ENCODE measurements around the gene KRT81. TPM values are rescaled to one million over a fixed set of nuclear protein-coding genes. Genes with fewer than 3 reads are reported as not detected.

The KRT81 gene
- total RNA-seq, 1 experiment from 2014 or later: 0.90 TPM

DNA sequence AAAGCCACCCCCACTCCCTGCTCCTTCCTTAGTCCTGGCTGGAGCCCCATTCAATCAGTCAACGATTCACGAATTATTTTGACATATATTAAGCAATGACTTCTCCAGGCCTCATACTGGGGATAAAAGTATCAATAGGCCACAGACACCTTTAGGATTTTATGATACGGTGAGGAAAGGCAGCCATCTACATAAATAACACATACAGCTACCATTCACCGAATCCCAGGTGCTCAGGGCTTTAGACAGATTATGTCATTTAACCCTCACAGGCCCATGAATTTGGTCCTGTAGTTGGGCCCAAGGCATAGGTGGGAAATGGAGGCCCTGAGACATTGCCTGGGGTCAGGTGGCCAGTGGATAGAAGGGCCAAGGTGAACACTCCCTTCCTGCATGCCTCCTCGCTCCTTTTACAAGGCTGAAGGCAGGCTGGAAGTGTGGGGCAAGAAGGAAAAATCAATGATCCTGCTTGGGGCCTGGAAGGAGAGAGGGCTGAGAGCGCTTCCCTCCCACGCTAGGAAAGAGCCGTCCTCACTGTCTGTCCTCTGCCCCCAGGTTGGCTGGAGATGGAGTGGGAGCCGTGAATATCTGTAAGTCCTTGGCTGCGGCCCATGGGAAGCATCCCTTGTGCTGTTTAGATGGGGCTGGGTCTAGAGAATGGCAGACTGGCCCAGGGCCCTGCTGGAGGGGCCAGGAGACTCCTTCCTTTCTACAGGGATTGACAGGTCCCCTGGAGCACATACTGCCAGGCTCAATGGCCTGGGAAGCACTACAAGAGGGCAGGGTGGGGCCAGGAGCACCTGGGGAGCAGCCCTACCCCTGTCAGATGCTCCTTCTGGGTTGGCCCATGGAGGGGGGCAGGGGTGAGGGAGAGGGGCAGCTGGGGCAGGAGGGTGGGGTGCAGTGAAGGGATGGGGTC is 43.5 kb downstream of the KRT81 start:
- DNase-seq (ENCODE audit: low read depth, low spot score) (no peak), ATAC-seq (no peak)
- in situ Hi-C loops (cut with HindIII; ENCODE audit: low pct_unique_long_range_greater_than_20kb, low sequenced_read_pairs) (no loop called here), intact Hi-C loops (cut with micrococcal nuclease; ENCODE audit: unreplicated experiment) (no loop called here)
- TF ChIP-seq SIN3A (IDR thresholded peaks at IDR 0.05; ENCODE audit: borderline replicate concordance, insufficient read depth, low read depth, low read length): no peak
- no peak for TF ChIP-seq TCF7L2 (IDR thresholded peaks at IDR 0.05; ENCODE audit: low read depth, low read length)
- TF ChIP-seq, protein P1, sequence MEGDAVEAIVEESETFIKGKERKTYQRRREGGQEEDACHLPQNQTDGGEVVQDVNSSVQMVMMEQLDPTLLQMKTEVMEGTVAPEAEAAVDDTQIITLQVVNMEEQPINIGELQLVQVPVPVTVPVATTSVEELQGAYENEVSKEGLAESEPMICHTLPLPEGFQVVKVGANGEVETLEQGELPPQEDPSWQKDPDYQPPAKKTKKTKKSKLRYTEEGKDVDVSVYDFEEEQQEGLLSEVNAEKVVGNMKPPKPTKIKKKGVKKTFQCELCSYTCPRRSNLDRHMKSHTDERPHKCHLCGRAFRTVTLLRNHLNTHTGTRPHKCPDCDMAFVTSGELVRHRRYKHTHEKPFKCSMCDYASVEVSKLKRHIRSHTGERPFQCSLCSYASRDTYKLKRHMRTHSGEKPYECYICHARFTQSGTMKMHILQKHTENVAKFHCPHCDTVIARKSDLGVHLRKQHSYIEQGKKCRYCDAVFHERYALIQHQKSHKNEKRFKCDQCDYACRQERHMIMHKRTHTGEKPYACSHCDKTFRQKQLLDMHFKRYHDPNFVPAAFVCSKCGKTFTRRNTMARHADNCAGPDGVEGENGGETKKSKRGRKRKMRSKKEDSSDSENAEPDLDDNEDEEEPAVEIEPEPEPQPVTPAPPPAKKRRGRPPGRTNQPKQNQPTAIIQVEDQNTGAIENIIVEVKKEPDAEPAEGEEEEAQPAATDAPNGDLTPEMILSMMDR (IDR thresholded peaks at IDR 0.05): no peak
- no peak for TF ChIP-seq POLR2AphosphoS5 (IDR thresholded peaks at IDR 0.05; ENCODE audit: low read depth, low read length)
- TF ChIP-seq, protein P2, sequence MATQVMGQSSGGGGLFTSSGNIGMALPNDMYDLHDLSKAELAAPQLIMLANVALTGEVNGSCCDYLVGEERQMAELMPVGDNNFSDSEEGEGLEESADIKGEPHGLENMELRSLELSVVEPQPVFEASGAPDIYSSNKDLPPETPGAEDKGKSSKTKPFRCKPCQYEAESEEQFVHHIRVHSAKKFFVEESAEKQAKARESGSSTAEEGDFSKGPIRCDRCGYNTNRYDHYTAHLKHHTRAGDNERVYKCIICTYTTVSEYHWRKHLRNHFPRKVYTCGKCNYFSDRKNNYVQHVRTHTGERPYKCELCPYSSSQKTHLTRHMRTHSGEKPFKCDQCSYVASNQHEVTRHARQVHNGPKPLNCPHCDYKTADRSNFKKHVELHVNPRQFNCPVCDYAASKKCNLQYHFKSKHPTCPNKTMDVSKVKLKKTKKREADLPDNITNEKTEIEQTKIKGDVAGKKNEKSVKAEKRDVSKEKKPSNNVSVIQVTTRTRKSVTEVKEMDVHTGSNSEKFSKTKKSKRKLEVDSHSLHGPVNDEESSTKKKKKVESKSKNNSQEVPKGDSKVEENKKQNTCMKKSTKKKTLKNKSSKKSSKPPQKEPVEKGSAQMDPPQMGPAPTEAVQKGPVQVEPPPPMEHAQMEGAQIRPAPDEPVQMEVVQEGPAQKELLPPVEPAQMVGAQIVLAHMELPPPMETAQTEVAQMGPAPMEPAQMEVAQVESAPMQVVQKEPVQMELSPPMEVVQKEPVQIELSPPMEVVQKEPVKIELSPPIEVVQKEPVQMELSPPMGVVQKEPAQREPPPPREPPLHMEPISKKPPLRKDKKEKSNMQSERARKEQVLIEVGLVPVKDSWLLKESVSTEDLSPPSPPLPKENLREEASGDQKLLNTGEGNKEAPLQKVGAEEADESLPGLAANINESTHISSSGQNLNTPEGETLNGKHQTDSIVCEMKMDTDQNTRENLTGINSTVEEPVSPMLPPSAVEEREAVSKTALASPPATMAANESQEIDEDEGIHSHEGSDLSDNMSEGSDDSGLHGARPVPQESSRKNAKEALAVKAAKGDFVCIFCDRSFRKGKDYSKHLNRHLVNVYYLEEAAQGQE (IDR thresholded peaks at IDR 0.05; ENCODE audit: insufficient read depth in 1 of 2, low read depth in 2 of 2, low read length in 1 of 2): no peak
- Histone ChIP-seq H3K27me3 (ENCODE audit: control insufficient read depth, insufficient read depth, low read length) (no peaks in the 10 kb centered on the region), H3K4me1 (ENCODE audit: control insufficient read depth, insufficient read depth, low read length) (peaks cover 69% of the 10 kb centered on the region), H3K27ac (ENCODE audit: low read length) (peak overlapping the region; percentile 78), H3K36me3 (ENCODE audit: control insufficient read depth, insufficient read depth, low read length) (no peaks in the 10 kb centered on the region), H3K9me3 (ENCODE audit: control insufficient read depth, insufficient read depth, low read depth, low read length) (no peaks in the 10 kb centered on the region), H3K4me3 (ENCODE audit: low read depth in 2 of 2, low read length in 2 of 2) (peak overlapping the region in 1 of 2 experiments; percentile 10; a peak in 1 of 4 replicates)
- ChIA-PET CTCF (interaction anchor here (0.6 kb wide), 1 partner anchor 44 kb away, joined by 4 read pairs; no protein-coding TSS in a partner anchor), POLR2A (interaction anchor here (0.6 kb wide), 1 partner anchor 210 kb away, joined by 3 read pairs; no protein-coding TSS in a partner anchor)
- no TSS peak for BruUV-seq (replicated peaks)

DNA sequence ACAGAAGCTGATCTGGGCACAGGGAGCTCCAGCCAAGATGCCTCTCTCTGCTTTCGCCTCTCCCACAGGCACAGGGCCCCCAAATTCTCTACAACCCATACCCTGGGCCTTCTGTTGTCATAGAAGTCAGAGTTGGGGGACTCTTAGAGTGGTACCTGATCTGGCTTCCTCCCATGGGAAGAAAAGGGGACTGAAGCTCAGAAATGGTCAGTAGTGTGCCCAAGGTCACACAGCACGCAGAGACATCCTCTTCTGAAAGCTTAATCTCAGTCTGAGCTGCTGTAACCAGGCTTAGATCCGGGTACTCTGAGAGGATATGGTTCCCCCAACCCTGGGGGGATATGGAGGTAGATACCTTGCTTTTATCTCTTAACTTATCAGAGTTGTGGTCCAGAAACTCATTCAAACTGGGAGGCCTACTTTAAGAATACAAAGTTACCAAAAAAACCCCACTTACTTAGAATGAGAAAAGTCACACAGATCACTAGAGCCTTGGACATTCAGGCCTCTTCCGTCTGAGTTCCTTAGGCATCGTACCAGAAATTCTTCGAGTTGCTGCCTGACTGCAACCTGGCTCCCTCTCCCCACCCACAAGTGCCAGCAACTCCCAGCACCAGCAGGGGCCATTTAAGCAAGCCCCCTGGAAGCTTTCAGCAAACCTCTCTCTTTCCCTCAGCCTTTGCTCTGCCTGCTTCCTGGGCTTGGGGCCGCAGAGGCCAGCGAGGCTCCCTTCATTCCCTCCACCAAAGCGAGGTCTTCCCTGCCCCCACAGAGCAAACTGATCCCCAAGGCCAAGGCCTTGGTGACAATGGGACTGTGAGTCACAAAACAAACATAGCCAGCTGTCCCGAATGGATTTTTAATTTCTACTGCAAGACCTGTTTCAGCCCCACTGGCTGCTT is 44.4 kb downstream of the KRT81 start:
- peak; percentile 44; the same call in 1 of the 2 replicates for TF ChIP-seq POLR2AphosphoS5 (IDR thresholded peaks at IDR 0.05; ENCODE audit: low read depth, low read length)
- TF ChIP-seq, protein P1 (IDR thresholded peaks at IDR 0.05): no peak
- H3K4me3 ChIP-seq (ENCODE audit: low read depth in 2 of 2, low read length in 2 of 2): peak overlapping the region in 1 of 2 experiments; percentile 10; a peak in 1 of 4 replicates
- H3K27me3 ChIP-seq (ENCODE audit: control insufficient read depth, insufficient read depth, low read length): no peaks in the 10 kb centered on the region
- ChIA-PET POLR2A (interaction anchor here (0.5 to 0.6 kb wide), 2 partner anchors 209 to 701 kb away, joined by 3 to 8 read pairs; no protein-coding TSS in a partner anchor), CTCF (interaction anchor here (0.6 kb wide), 1 partner anchor 43 kb away, joined by 4 read pairs; no protein-coding TSS in a partner anchor)
- H3K27ac ChIP-seq (ENCODE audit: low read length): peak overlapping the region; percentile 78
- intact Hi-C loops (cut with micrococcal nuclease; ENCODE audit: unreplicated experiment): no loop called here
- BruUV-seq (replicated peaks): no TSS peak
- peaks cover 71% of the 10 kb centered on the region for H3K4me1 ChIP-seq (ENCODE audit: control insufficient read depth, insufficient read depth, low read length)
- no peaks in the 10 kb centered on the region for H3K36me3 ChIP-seq (ENCODE audit: control insufficient read depth, insufficient read depth, low read length)
- in situ Hi-C loops (cut with HindIII; ENCODE audit: low pct_unique_long_range_greater_than_20kb, low sequenced_read_pairs): no loop called here
- no peaks in the 10 kb centered on the region for H3K9me3 ChIP-seq (ENCODE audit: control insufficient read depth, insufficient read depth, low read depth, low read length)
- ATAC-seq (peak; percentile 59), DNase-seq (ENCODE audit: low read depth, low spot score) (no peak)

Measured in Panc1 (cell line).